CD4-positive, alpha-beta T cell treated with Interleukin-2 at 100 ng/mL for 4 hours (primary cell): ENCODE results near the gene DBNL.

Source experiments
- DNase-seq: peaks from one replicate; pipeline ENCODE4 v3.0.0-alpha.2; 2020; ENCODE audit warnings: low spot score

Gene DBNL

GRCh38 chr7:44062180-44062902 lies 17.8 kb downstream of the DBNL start:
- DNase-seq, result no peak

- DNase-seq, result no peak
Measured at GRCh38 chr7:44062903-44063295, 18.4 kb downstream of the DBNL start.

DNA sequence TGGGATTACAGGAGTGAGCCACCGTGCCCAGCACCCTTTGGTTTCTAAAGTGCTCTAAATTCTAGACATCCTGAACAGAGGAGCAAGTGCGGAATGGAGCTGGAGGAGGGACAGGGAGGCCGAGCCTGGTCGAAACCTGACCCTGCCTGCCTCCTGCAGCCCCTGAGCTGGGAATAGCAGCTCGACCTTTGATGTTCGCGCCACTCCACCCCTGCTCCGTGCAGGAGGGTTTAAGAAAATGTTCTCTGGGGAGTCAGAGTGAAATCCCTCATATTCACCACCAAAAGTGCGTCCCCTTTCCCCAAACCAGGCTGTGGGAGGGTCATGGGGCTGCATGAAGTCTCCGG lies 19.0 kb downstream of the DBNL start:
- no peak for DNase-seq

DNA sequence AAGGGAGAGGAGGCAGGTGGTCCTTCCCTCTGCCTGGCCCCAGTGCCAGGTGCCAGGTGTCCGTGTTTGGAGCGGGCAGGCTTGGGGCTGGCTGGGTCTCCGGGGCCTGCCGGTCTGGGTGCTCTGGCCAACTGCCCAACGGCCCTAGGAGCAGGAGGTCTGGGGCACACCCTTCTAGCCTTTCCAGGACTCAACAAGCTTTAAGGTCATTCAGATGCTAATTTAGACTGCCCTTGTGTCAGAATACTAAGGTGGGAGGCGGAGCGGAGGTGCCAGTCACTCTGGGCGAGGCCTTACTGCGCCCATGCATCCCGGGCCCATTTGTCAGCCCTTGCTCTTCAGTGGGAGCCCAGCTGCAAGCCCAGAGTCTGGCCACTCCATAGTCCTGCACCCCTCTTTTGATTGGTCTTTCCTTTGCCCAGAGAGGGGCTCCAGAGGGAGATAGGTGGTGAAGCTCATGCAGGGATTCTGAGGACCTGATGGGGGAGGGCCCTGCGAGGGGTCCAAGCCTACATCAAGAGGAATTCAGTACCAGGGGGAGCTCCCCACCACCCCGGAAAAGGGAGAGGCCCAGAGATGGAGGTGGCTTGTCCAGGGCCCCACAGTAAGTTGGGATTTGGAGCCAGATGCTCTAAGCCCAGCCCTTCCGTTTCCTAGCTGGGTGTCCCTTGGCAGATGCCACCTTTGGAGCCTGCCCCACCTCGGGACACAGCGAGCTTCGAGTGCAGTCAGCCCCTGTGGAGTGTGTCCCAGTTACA lies 19.6 kb downstream of the DBNL start:
- no peak for DNase-seq

- no peak for DNase-seq
Measured at GRCh38 chr7:44064791-44065430, 20.4 kb downstream of the DBNL start.

GRCh38 chr7:44065431-44066110 lies 21.1 kb downstream of the DBNL start, which contains the start of gene PGAM2:
Gene PGAM2, minus strand, starts transcription at chr7:44065567. Its CDS starts 38 bp downstream, at chr7:44065529.
- no peak for DNase-seq

GRCh38 chr7:44066111-44066460 lies 21.6 kb downstream of the DBNL start:
- no peak for DNase-seq

GRCh38 chr7:44066494-44067063 lies 22.1 kb downstream of the DBNL start:
- no peak for DNase-seq

DNA sequence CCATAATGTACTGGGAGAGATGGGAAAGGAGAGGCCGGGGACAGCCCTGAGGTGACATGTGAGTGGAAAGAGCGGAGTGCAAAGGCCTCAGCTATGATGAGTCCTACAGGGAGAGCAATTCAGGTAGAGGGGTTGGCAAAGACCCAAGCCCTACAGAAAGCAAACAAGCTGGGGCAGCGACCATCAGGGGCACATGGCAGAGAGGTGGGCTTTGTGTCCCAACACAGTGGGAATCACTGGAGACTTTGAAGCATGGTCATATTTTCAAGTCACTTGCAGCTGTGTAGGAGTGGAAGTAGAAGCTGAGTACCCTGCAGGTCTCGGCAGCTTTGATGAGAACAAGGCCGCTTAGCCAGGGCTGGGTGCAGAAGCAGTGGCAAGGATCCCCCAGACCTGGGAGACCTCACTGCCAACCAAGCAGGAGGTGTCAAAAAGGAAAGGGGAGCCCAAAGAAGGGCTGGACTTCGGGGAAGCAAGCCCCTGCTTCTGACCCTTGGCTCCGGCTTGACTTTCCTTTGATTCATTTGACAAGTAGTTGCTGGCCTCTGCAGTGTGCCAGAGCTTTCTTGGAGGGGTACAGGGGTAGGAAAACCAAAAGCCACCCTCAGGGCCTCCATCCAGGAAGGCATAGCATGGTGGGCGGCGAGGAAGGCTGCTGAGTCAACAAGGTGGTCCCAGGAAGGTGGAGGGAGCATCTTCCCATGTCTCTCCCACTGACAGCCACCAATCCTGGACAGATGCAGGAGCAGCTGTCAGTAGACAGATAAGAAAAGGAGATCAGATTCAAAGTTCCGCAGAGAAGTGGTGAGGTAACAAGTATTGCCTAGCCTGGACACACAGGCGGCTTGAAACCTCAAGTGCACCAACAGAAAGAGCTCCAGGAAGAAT lies 22.8 kb downstream of the DBNL start:
- DNase-seq, result no peak

DNA sequence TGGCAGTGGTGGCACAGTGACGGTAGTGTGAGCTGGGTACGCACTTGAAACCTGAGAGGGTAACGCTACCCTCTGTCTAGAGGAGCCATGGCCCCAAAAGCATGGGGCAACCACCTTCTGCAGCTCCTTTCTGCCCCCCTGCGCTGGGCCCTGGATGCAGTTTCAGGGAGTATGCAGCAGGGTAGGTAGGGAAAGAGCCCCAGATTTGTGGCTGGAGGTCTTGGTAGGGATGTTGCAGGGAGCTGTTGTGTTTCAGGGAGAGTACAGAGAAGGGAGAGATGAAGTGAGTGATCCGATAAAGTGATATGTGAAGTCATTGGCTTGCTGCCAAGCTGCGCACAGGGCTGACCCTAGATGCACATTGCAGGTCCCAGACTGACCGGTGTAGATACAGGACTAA lies 23.6 kb downstream of the DBNL start:
- DNase-seq, result no peak

- no peak for DNase-seq
Measured at GRCh38 chr7:44071726-44072363, 27.3 kb downstream of the DBNL start.

DNA sequence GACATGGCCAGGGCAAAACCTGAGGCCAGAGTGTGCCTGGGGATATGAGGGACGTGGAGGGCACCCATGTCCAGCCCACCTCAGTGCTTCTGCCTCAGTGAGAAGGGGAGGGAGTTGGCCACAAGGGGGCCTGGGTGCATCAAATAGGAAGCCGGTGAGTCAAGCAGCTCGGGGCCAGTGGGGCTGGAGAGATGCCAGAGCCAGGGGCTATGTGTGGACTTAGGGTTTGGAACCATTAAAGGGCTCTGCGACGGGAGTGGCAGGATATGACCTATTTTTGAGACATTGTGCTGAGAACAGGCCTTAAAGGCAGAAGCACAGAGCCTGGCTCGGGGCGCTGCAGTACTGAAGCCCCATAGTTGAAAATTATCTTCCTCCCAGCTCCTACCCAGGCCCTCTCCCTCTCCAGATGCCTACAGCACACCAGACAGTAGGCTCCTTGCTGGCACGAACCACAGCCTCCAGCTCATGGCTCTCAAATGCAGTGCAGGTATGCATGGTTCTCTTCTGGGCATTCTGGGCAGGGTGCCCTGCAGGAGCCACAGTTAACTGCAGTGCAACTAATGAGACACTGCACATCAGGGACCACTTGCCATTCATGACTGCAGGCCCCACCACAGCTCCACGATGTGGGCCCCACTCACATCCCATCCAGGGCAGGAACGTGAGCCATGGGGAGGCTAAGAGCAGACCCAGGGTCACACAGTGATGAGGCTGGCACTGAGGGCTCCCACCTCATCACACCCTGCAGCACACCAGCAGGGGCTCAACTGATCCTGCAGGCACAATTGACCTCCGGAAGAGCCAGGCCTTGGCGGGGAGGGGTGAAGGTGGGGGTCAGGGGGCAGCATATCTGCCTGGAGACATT lies 28.1 kb downstream of the DBNL start:
- peak; percentile 42 for DNase-seq

DNA sequence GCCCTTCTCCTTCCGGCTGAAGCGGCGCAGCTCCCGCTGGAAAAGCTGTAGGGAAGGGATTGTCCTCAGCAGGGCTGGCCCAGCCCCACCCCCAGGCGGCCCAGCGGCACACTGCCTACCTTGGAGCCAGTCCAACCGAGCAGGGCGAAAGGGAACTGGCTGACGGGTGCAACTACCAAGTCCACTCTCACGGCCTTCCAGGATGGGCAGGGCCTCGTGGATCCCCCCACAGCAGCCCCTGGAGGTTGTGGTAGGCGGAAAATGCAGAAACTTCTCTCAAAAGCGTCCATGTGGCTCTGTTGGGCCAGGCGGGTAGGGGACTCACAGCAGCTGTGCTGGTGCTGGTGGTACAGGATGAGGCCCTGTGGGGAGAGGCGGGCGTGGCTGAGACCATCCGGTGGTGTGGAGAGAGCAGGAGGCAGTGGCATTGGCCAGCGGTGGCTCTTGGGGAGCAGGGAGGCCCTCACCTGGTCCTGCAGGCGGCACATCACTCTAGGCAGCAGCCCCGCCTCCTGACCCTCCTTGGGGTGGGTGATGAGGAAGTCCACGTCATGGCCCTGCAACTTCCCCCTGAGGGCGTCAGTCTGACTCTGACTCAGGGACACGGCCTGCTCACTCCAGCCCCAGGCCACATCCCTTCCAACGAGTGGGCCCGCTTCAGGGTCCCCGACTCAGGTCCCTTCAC lies 29.3 kb downstream of the DBNL start:
- DNase-seq, result peak; percentile 50

DNA sequence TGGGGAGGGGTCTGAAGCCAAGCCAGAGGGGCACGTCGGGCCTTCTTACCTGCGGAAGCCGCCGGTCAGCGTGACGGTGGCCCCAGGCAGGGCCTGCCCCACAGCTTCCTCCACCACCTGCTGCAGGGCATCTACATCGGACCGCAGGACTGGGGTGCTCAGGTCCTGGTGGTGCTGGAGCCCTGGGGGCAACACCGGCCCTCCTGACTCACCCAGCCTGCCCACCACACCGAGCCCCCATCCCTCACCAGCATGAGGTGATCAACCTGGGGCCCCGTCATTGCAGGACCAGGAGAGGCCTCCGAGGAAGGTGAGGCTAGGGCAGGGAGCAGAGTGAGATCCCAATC lies 29.8 kb downstream of the DBNL start:
- no peak for DNase-seq

DNA sequence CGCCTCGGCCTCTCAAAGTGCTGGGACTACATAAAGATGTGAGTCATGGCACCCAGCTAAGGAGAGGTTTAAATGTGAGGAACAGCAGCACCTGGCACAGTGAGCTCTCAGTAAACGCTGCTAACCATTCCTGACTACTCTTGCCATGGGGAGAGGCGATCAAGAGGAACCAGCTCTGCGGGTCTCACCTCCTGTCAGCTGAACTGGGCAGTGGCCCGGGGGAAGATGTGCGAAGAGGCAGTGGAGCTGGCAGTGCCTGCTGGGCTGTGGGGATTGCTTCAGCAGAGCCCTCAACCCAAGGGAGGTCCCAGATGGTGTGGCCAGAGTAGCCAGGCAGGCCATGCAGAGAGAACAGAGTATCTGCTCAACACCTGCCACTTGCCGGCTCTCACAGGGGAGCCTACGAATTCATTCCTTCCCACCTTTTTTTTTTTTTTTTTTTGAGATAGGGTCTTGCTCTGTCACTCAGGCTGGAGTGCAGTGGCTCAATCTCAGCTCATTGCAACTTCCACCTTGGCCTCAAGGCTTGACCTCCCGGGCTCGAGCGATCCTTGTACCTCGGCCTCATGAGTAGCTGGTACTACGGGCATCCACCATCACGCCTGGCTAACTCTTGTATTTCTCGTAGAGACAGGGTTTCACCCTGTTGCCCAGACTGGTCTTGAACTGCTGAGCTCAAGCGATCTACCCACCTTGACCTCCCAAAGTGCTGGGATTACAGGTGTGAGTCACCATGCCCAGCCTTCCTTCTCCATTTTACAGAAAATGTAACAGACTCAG lies 31.0 kb downstream of the DBNL start:
- DNase-seq, result no peak

DNA sequence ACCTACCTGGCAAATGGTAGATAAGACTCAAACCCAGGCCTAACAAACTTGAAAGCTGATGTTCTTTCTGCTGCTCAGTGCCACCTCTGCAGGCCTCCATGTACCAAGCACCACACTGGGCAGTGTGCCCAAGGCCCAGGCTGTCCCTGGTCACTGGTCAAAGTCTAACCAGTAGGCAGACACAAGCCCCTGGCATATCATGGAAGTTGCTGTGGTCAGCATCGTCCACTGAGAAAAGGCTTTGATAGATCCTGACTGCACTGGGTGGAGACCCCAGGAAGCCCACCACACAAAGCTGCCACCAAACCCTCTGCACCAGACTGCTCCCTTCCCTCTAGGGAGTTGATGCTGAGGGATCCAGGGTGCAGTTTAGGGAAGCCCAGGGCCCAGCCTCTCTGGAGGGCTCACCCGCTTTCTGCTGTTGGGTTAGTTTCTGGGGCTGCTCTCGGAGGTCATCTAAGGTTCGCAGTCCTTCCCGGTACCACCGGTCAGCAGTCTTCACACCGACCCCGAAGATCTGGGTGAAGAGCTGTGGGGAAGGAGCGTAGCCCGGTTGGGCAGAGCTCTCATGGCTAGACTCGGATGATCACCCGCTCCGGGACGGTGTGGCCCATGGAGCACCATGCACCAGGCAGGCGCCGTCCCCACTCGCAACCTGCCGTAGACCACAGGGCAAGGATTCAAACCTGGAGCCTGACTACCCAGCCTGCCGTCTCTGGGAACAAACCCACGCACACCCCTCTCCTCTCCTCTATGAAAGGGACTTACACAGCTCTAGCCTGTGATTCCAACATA lies 31.8 kb downstream of the DBNL start:
- DNase-seq, result no peak

DNA sequence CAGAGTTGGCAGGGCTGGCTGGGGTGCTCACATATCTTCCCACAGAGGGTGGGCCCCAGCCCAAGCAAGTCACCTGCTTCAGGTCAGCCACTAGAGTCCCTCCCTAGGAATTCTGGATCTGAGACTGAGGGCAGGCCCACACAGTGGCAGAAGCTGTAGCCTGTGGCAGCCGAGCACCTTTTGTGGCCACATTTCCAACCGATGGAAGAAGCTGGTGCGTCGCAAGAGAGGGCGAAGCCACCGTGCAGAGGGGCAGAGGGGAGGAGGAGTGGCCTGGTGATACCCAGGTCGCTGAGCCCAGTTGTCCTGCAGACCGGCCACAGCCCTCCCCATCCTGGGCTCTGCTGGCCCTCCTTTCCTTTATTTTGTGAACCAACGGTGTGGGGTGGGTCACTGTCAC lies 32.6 kb downstream of the DBNL start:
- DNase-seq, result no peak

GRCh38 chr7:44077681-44078091 lies 33.2 kb downstream of the DBNL start:
- DNase-seq, result no peak
